DMS114 treated with DMSO at 0.1 percent for 48 hours (cell line): Measurements from ENCODE around the gene CHMP3.
A peak's percentile ranks its signal among the peaks of the same experiment; 100 is the strongest.
"Not testable (repeated sequence)": the region's sequence is repeated elsewhere in the genome, so short reads cannot be mapped to it uniquely, and the experiment has no call there.

Experiments
- DNase-seq: peaks from one replicate; lab custom pipeline; 2025; ENCODE audit not compliant: unreplicated experiment; lab: John Stamatoyannopoulos, UW

Gene CHMP3

DNA sequence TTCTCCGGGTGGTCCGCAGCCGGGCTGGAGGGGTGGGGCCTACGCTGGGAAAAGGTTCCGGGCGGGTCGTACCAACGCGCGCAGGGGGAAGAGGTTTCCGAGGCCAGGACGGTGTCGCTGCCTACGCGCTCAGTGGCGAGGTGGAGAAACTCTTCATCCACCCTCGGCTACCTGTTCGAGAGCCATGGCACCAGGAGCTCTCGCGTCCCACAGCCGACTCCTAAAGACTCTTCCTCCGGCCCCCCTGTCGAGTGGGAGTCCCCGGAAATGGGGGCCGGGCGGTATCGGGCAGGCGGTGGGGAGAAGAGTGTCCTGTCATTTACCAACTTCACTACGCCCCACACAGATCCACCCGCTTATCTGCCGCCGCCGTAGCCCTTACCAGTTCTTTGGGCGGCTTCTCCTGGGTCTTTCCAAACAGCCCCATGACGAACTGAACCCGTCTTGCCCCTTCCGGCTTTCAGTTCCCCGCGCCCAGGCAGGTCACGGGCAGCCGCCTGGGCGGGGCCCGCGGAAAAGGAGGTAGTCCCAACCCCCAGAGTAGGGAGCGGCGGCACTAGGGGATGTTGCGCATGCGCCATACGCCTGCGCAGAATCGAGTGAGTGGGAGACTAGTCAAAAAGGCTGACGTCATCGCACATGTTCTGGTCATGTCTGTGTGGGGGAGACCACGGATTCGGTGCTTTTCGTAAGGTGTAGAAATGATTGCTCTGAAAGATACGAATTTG lies at the start of gene CHMP3:
Gene CHMP3 (minus strand): TSS at position 522 of the 728 bp plus-strand sequence. CDS start 95 bp downstream, at position 427.
- peak; percentile 97 for DNase-seq

DNA sequence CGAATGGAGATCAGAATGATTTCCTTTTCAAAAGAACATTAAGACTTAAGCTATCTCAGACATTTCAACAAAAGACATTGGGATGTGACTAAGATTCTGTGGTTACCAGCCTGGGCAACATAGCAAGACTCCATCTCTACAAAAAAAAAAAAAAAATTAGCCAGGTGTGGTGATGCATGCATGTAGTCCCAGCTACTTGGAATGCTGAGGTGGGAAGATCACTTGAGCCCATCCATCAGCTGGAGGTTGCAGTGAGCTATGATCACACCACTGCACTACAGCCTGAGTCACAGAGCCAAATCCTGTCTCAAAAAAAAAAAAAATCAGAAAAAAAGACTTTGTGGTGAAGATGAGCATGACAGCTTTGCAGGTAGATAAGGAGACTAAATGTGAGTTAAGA lies 47.6 kb upstream of the CHMP3 start:
- DNase-seq = no peak

DNA sequence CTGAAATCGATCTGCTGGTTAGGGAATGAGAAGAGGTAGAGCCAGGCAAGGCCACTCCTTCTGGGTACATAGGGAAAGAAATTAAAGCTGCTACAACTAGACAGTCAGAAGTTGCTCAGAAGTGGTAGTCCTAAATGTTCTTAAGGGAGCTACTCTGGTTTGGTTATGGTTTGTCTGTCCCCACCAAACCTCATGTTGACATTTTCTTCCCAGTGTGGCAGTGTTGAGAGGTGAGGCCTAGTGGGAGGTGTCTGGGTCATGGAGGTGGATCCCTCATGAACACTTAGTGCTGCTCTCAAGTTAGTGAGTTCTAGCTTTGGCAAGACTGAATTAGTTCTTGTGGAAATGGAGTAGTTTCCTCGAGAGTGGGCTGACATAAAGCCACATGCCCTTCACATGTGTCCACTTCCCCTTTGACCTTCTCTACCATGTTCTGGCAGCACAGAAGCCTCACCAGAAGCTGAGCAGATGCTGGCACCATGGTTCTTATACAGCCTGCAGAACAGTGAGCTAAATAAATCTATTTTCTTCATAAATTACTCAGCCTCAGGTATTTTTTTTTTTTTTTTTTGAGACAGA lies 45.7 kb upstream of the CHMP3 start:
- DNase-seq = no peak

DNA sequence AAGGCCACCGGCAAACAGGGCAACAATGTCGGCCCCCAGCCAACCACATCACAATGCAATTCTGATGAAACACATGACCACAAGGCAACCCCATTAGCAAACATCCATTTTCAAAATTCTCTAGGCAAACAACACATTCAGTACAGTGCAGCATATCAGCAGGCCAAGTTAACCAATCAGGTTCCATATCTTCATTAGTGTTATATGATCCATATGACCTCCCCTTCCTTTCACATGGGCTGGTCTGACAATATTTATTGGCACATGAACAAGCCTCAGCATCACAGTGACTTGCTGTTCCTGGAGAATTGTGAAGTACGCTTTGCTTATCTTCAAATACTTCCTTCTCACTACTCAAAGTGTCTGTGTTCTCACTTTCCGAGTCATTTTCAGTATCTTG lies 40.7 kb upstream of the CHMP3 start:
- DNase-seq = no peak

DNA sequence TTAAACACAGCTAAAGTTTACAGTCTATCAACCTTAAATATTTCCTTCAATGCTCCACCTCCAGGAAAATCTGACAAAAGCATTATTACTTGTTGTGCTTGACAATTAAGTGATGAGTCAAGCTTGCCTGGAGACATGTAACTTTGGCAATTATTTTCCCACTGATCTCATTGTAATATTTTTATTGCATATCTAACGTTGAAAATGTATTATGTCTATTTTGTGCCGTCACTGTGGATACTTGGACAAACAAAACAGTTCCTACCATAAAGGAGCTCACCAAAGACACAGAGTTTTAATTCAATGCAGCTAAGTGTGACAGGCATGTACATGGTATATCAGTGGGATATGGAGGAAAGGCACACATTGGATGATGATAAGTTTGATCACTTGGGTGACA lies 35.7 kb upstream of the CHMP3 start:
- DNase-seq = no peak

DNA sequence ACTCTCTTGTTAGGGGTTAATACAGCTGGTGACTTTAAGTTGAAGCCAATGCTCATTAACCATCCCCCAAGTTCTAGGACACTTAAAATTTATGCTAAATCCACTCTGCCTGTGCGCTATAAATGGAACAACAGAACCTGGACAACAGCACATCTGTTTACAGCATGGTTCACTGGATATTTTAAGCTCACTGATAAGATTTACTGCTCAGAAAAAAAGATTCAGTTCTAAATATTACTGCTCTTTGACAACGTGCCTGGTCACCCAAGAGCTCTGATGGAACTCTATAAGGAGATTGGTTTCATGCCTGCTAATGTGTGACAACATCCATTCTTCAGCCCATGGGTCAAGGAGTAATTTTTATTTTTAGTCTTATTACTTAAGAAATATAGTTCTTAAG lies 32.9 kb upstream of the CHMP3 start:
- no peak for DNase-seq

DNA sequence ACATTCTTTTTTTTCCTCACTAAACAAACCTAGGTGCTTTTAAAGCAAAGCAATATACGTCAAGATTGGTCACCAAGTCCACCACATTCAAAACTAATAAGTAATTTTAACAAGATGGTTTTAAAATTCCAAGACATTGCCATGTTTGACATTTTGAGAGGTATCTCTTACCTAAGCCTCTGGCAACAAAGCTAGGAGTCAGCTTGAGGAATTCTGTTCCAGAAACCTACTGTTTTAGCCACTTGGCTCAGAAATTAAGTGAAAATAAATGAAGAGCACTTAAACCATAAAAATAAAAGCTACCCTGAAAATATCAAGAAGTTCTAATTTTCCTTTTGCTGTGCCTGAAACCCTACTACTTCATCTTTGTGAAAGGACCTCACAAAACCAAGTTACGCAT lies 30.0 kb upstream of the CHMP3 start:
- DNase-seq = no peak

DNA sequence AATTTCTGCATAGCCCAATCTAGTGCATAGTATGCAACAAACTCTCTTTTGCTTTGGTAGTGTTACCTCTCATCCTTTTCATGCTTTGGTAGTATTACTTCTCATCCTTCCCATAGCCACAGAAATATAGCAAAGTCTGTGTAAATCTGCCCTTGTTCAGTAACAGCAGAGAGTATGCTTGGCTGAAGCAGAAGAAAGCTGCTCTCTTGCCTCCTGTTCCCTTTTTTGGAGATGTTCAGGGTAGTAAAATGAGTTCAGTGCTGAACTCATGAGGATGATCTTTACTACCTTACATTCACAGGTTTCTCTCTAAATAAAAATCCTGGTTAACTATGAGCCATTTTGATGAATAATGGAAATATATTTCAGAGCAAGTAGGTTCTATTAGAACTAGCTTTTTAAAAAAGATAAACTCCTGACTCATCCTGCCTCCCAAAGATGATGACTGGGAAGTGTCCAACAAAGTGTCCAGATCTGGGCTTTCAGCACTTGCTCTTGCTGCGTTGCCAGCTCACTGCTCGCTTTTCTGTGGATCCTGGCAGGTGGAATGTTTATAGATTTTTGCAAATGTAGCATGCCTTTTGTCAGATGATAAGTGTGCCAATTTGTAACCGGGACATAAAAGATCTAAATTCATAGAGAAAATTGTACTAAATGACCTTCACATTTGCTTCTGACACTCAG lies 29.4 kb upstream of the CHMP3 start:
- DNase-seq = no peak

DNA sequence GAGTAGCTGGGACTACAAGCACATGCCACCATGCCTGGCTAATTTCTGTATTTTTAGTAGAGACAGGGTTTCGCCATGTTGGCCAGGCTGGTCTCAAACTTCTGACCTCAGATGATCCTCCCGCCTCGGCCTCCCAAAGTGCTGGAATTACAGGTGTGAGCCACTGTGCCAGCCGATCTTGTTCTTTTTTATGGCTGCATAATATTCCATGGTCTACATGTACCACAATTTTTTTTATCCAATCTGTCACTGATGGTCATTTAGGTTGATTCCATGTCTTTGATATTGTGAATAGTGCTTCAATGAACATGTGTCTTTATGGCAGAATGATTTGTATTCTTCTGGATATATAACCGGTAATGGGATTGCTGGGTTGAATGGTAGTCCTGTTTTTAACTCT lies 26.5 kb upstream of the CHMP3 start:
- not testable (repeated sequence) for DNase-seq

DNA sequence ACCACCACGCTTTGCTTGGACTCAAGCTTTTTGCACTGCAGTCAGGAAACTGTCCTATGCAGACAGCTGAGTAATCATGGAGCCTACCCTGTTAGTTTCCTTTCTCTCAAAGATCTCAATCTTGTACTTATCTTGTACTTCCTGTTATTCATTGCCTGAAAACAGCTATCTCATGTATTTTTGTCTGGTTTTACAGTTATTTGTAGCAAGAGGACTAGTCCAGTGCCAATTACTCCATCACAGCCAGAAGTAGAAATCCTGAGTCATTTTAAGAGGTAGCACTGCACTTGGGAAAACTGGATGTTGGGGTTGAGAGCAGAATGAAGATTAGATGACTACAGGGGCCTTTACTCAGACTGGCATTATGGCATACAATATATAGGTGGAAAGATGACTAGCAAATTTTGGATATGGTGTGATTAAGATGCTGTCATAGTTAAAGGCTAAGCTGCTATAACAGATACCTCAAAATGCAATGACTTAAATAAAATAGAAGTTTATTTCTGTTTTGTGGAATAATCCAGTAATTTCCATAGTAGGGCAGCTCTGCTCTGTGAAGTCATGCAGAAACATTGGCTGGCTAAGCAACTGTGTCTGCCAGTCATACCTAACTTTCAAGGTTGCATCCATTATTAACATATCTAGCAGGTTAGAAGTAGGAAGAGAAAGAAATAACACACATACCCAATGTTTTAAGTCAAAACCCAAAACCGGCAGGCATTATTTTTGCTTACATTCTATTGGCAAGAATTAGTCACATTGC lies 21.1 kb upstream of the CHMP3 start:
- no peak for DNase-seq

DNA sequence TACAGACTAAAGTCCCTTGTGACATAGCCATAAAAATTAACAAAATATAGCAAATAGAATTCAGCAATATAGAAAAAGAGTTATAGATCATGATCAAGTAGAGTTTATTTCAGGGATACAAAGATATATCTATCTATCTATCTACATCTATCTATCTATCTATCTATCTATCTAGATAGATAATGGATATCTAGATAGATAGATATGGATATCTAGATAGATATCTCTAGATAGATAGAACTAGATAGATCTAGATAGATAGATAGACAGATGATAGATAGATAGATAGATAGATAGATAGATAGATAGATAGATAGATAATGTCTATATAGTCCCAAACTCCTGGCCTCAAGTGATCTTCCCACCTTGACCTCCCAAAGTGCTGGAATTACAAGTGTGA lies 17.3 kb upstream of the CHMP3 start:
- DNase-seq = no peak

DNA sequence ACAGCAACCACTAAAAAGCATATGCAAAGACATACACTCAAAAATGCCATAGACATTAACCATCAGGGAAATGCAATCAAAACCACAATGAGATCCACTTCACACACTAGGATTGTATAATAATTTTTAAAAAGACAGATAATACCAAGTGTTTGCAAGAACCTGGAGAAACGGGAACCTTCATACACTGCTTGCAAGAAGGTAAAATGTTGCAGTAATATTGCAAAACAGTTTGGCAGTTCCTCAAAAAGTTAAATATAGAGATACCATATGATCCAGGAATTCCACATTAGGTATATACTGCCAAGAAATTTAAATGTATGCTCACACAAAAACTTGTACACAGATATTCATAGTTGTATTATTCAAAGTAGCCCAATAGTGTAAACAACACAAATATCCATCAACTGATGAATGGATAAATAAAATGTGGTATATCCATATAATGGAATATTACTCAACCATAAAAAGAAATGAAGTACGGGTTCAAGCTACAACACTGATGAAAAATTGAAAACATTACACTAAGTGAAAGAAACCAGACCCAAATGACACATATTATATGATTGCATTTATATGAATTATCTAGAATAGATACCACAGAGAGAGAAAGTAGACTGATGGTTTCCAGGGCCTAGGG lies 14.7 kb upstream of the CHMP3 start:
- DNase-seq = no peak

DNA sequence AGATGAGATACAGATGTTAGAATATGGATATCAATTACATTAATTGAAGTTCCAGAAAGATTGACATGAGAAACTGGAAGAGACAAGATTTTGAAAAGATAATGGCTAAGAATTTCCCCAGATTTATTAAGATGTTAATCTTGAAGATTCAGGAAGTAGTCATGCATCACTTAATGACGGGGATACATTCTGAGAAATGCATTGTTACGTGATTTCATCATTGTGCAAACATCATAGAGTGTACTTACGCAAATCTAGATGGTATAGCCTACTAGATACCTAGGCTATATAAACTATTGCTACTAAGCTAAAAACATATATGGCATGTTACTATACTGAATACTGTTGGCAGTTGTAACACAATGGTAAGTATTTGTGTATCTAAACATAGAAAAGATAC lies 6.8 kb upstream of the CHMP3 start:
- DNase-seq = no peak

DNA sequence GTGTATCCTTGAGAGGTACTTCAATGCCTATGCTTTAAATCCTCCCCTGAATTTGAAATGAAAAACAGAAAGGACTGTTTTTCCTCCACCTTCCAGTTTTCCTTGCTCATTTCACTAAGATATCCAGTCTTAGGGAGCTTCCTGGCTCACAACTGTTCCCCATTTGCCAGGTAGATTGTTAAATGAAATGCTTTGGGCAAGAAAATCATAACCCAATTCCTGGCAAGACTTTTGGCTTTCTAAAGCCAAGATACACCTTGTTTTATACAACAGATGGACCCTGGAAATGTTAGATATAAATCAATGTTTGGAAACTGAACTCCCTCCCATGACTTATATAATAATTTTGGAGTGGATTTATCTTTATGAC lies 3.6 kb upstream of the CHMP3 start:
- DNase-seq = no peak

DNA sequence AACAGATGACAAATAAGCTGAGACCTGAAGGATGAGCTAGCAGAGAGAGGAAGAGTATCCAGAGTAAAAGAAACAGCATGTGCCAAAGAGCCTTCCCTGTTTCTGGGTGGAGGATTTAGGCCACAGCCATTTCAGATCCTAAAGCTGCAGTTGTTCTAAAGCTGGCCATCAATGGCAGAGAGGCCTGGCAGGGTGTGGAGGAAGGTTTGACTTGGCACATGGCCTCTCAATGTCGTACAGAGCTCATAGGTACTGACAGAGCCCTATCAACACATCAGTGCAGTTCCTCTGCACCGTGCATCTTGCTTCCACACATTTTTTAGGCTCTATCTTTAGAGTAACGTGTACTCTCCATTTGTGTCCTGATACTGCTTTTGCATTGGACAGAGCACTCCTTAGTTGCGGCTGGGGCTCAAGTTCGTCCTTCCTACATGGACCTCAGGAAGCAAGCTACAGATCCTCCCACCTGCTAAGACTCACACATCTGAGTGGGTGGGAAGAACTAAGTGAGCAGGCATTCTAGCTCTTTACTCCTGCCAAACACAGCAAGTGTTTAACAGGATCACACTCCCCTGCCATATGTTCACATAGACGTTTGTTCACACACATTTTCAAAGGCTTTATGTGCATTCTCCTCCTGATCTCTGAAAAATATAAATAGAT lies 3.0 kb upstream of the CHMP3 start:
- no peak for DNase-seq

DNA sequence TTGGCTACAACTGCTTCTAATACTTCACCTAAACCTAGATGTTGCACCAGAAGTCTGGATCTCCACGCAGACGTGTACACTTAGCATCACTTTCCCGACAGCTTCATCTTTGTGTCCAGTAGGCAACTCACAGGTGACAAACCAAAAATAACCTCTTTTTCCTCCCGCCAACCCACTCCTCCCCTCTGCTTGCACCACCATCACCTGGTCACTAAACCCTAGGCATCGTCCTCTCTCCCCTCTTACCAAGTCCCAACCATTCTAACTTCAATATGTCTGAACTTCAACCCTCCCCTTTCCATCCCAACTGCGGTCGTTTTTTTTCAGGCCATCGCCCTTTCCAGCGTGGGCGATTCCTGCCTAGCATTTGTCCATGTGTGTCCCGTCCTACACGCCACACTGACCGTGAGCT lies 413 bp upstream of the CHMP3 start:
- no peak for DNase-seq

DNA sequence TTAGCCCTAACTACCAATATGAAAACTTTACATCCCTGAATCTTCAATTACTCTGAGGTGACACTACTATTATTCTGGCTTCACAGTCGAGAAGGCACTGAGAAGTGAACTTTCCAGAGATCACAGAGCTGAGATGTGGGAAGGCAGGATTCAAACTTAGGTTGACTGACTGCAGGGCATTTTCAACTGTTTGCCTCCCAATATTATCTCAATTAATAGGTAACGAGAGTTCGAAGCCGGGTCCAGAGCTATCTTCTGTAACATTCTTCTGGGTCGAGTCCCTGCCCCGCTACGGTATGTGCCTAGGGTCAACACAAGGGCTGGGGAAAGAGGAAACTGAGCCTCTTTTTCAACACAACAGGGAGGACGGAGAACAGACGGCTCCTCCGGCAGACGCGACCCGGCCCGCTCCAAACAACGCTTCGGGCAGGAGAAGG lies 740 bp downstream of the CHMP3 start:
- no peak for DNase-seq

DNA sequence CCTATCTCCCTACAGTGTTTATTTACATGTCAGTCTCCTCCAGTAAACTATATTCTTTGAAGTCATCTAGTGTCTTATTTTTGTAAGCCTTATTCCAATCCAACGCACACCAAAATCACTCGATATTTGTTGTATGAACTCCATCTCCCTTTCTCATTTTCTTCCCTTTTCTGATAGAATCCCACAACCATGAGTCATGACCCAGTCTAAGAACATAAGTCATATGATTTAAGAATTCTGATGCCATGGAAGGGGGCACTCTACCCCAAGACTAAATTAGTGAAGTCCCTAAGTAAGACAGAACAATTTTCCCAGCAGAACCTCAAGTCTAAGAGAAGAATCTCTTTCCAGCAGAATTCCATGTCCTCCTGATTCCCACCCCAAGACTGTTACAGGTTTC lies 5.4 kb downstream of the CHMP3 start:
- DNase-seq = no peak

DNA sequence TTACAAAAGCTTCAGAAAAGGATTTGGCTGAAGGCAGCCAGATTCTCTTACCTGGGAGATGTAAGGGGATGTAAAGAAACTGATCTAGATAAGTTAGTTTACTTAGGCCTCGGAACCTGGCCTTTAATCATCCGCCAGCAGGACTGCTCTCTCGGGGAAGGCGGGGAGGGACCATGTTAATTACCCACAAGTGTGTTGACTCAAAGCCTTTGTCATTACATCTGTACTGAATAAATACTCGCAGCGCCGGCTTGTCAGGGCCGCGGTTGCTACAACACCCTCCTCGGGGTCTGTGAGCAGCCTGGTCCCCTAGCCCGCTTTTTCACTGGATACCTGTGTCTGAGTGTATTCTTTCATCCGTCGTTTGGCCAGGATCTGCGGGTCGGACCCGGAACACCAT lies 6.7 kb downstream of the CHMP3 start:
- no peak for DNase-seq

DNA sequence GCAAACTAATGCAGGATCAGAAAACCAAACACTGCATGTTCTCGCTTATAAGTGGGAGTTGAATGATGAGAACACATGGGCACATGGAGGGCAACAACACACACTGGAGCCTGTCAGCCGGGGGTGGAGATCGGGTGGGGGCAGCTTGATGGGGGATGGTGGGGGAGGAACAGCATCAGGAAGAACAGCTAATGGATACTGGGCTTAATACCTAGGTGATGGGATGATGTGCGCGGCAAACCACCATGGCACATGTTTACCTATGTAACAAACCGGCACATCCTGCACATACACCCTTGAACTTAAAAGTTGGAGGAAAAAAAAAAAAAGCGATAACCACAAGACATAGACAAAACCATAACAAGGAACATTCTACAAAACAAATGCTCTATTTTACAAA lies 10.4 kb downstream of the CHMP3 start:
- no peak for DNase-seq
